ENCODE results near the gene ADTRP. TPM values are rescaled to one million over a fixed set of nuclear protein-coding genes. Genes with fewer than 3 reads are reported as not detected.

ADTRP gene
- total RNA-seq, 4 donors from 2014 or later = not detected

GRCh38 chr6:11798538-11798937 is 19.9 kb upstream of the ADTRP start:
- Histone ChIP-seq H3K9me3 (no peaks in the 10 kb centered on the region), H3K4me1 (peaks cover 0 to 7% (median 3%) of the 10 kb centered on the region in 4 donors), H3K27me3 (no peaks in the 10 kb centered on the region), H3K36me3 (no peaks in the 10 kb centered on the region), H3K27ac (no peak overlapping the region), H3K4me3 (no peak overlapping the region)
- TF ChIP-seq EP300 (IDR thresholded peaks at IDR 0.05) = no peak
- TF ChIP-seq POLR2A (IDR thresholded peaks at IDR 0.05) = no peak
- TF ChIP-seq CTCF (IDR thresholded peaks at IDR 0.05) = no peak
- no peak for DNase-seq (ENCODE audit: low spot score in 2 of 2)
- WGBS, 2 donors = 71 to 84% methylated on average over 7 of the region's 7 CpGs

GRCh38 chr6:11798096-11798495 is 19.5 kb upstream of the ADTRP start:
- TF ChIP-seq EP300 (IDR thresholded peaks at IDR 0.05) (no peak), CTCF (IDR thresholded peaks at IDR 0.05) (no peak), POLR2A (IDR thresholded peaks at IDR 0.05) (no peak)
- H3K36me3 ChIP-seq = no peaks in the 10 kb centered on the region
- no peaks in the 10 kb centered on the region for H3K27me3 ChIP-seq
- no peak for DNase-seq (ENCODE audit: low spot score in 2 of 2)
- peaks cover 0 to 3% (median 0%) of the 10 kb centered on the region in 4 donors for H3K9me3 ChIP-seq
- peaks cover 0 to 7% (median 3%) of the 10 kb centered on the region in 4 donors for H3K4me1 ChIP-seq
- no peak overlapping the region for H3K4me3 ChIP-seq
- 41 to 63% methylated on average over 1 of the region's 1 CpG for WGBS, 2 donors
- no peak overlapping the region for H3K27ac ChIP-seq

- Histone ChIP-seq H3K4me1 (peaks cover 0 to 7% (median 2%) of the 10 kb centered on the region in 4 donors), H3K9me3 (peaks cover 0 to 8% (median 0%) of the 10 kb centered on the region in 4 donors), H3K4me3 (no peak overlapping the region), H3K27me3 (no peaks in the 10 kb centered on the region), H3K36me3 (no peaks in the 10 kb centered on the region), H3K27ac (no peak overlapping the region)
- 68 to 77% methylated on average over 5 of the region's 5 CpGs for WGBS, 2 donors
- no peak for TF ChIP-seq EP300 (IDR thresholded peaks at IDR 0.05)
- no peak for TF ChIP-seq CTCF (IDR thresholded peaks at IDR 0.05)
- no peak for TF ChIP-seq POLR2A (IDR thresholded peaks at IDR 0.05)
- no peak for DNase-seq (ENCODE audit: low spot score in 2 of 2)
These were observed 18.2 kb upstream of the ADTRP start for GRCh38 chr6:11796829-11797228.

GRCh38 chr6:11795403-11795802 is 16.8 kb upstream of the ADTRP start:
- Histone ChIP-seq H3K36me3 (no peaks in the 10 kb centered on the region), H3K9me3 (peaks cover 0 to 8% (median 0%) of the 10 kb centered on the region in 4 donors)

GRCh38 chr6:11793277-11793676 is 14.7 kb upstream of the ADTRP start:
- H3K27me3 ChIP-seq = no peaks in the 10 kb centered on the region
- no peaks in the 10 kb centered on the region for H3K36me3 ChIP-seq
- TF ChIP-seq CTCF (IDR thresholded peaks at IDR 0.05) (no peak), EP300 (IDR thresholded peaks at IDR 0.05) (no peak), POLR2A (IDR thresholded peaks at IDR 0.05) (no peak)
- peaks cover 0 to 8% (median 0%) of the 10 kb centered on the region in 4 donors for H3K9me3 ChIP-seq
- 81 to 84% methylated on average over 1 of the region's 1 CpG for WGBS, 2 donors
- DNase-seq (ENCODE audit: low spot score in 2 of 2) = no peak
- H3K4me1 ChIP-seq = peaks cover 0 to 7% (median 2%) of the 10 kb centered on the region in 4 donors
- H3K27ac ChIP-seq = no peak overlapping the region
- H3K4me3 ChIP-seq = no peak overlapping the region

More at GRCh38 chr6:11795403-11795802, 16.8 kb upstream of the ADTRP start:
- H3K27ac ChIP-seq = peak overlapping the region in 2 of 4 donors; percentile 55 to 77
- 70 to 72% methylated on average over 4 of the region's 4 CpGs for WGBS, 2 donors
- H3K4me1 ChIP-seq = peaks cover 0 to 7% (median 2%) of the 10 kb centered on the region in 4 donors
- TF ChIP-seq CTCF (IDR thresholded peaks at IDR 0.05) = no peak
- no peak for TF ChIP-seq EP300 (IDR thresholded peaks at IDR 0.05)
- TF ChIP-seq POLR2A (IDR thresholded peaks at IDR 0.05) = no peak
- H3K4me3 ChIP-seq = no peak overlapping the region
- H3K27me3 ChIP-seq = no peaks in the 10 kb centered on the region
- no peak for DNase-seq (ENCODE audit: low spot score in 2 of 2)

Measured in tibial nerve (tissue), 4 donors.